CD14-positive monocyte (primary cell): ENCODE results near the gene MAST1. TPM values are rescaled to one million over a fixed set of nuclear protein-coding genes. Genes with fewer than 3 reads are reported as not detected.
A peak's percentile ranks its signal among the peaks of the same experiment; 100 is the strongest.

Source experiments
- DNase-seq, 3 donors: peaks; one replicate each; pipeline ENCODE4 v3.0.0-alpha.2; 2011 to 2022
- H2AFZ ChIP-seq: 2 replicates; pipeline ENCODE4 v1.6.0; 2012; ENCODE audit warnings: mild to moderate bottlenecking, low read depth, low read length, inconsistent platforms; ENCODE audit not compliant: insufficient read depth, poor library complexity, severe bottlenecking
- H3K27ac ChIP-seq, 2 donors: 1 replicate in 1 of 2; 2 replicates in 1 of 2; pipeline ENCODE4 v1.5.1; 2012 to 2013; ENCODE audit warnings: low read length in 2 of 2, control low read depth in 1 of 2, inconsistent platforms in 1 of 2, low read depth in 1 of 2, mild to moderate bottlenecking in 1 of 2
- H3K27me3 ChIP-seq, 2 donors: one replicate each; pipeline versions ENCODE4 v1.6.0 to v1.6.1; 2011 to 2013; ENCODE audit warnings: low read length in 2 of 2; ENCODE audit not compliant: control insufficient read depth in 2 of 2, insufficient read depth in 2 of 2
- H3K36me3 ChIP-seq, 2 donors: replicated peaks in 1 of 2; 1 replicate in 1 of 2; 2 replicates in 1 of 2; pipeline versions ENCODE4 v1.5.1 to v1.6.1; 2012 to 2013; ENCODE audit warnings: low read length in 2 of 2, control low read depth in 1 of 2, inconsistent platforms in 1 of 2, mild to moderate bottlenecking in 1 of 2; ENCODE audit not compliant: insufficient read depth in 2 of 2, control insufficient read depth in 1 of 2
- H3K4me1 ChIP-seq, 2 donors: 1 replicate in 1 of 2; 2 replicates in 1 of 2; pipeline versions ENCODE4 v1.5.1 to v1.6.1; 2012 to 2013; ENCODE audit warnings: low read length in 2 of 2, control low read depth in 1 of 2, inconsistent platforms in 1 of 2, mild to moderate bottlenecking in 1 of 2, moderate library complexity in 1 of 2; ENCODE audit not compliant: insufficient read depth in 2 of 2, control insufficient read depth in 1 of 2
- H3K4me2 ChIP-seq: replicated peaks from 2 replicates; pipeline ENCODE3; 2012; ENCODE audit warnings: low read length, moderate library complexity, mild to moderate bottlenecking; ENCODE audit not compliant: poor library complexity, severe bottlenecking; ENCODE audit errors: extremely low read depth
- H3K4me3 ChIP-seq, 3 experiments: fragments of 200-600 bp in 1 of 3; sonication (generic) in 1 of 3; replicated peaks in 1 of 3; 1 replicate in 2 of 3; 2 replicates in 1 of 3; pipeline ENCODE4 v1.5.1; 2011 to 2013; ENCODE audit warnings: low read length in 3 of 3, mild to moderate bottlenecking in 3 of 3, control low read depth in 2 of 3, low read depth in 2 of 3, inconsistent platforms in 1 of 3, moderate library complexity in 1 of 3
- H3K79me2 ChIP-seq: 2 replicates; pipeline ENCODE4 v1.6.0; 2012; ENCODE audit warnings: mild to moderate bottlenecking, control low read depth, inconsistent platforms, low read length, moderate library complexity; ENCODE audit not compliant: insufficient read depth
- H3K9ac ChIP-seq: 2 replicates; pipeline ENCODE4 v1.6.0; 2017; ENCODE audit warnings: low read length, mild to moderate bottlenecking; ENCODE audit not compliant: insufficient read depth, poor library complexity, severe bottlenecking
- H3K9me3 ChIP-seq, 2 donors: replicated peaks in 1 of 2; 1 replicate in 1 of 2; 2 replicates in 1 of 2; pipeline versions ENCODE4 v1.5.1 to v1.6.1; 2012 to 2013; ENCODE audit warnings: low read length in 2 of 2, control low read depth in 1 of 2; ENCODE audit not compliant: control insufficient read depth in 1 of 2, insufficient read depth in 1 of 2
- H4K20me1 ChIP-seq: 2 replicates; pipeline ENCODE4 v1.6.0; 2012; ENCODE audit warnings: mild to moderate bottlenecking, low read length, control low read depth, moderate library complexity; ENCODE audit not compliant: insufficient read depth
- H3K27ac Mint-ChIP-seq, 7 donors: one replicate each; pipeline ENCODE4 v1.8.0; 2020; ENCODE audit warnings: mild to moderate bottlenecking in 7 of 7, mixed read lengths in 7 of 7, moderate library complexity in 6 of 7, inconsistent platforms in 2 of 7
- H3K27me3 Mint-ChIP-seq, 3 donors: one replicate each; pipeline ENCODE4 v1.8.0; 2021 to 2022; ENCODE audit warnings: low read depth in 3 of 3, mild to moderate bottlenecking in 3 of 3, mixed read lengths in 3 of 3, moderate library complexity in 3 of 3, inconsistent platforms in 1 of 3
- H3K36me3 Mint-ChIP-seq, 2 donors: one replicate each; pipeline ENCODE4 v1.8.0; 2020; ENCODE audit warnings: mixed read lengths in 2 of 2, inconsistent platforms in 1 of 2, mild to moderate bottlenecking in 1 of 2
- H3K4me1 Mint-ChIP-seq: one replicate; pipeline ENCODE4 v1.8.0; 2020; ENCODE audit warnings: mild to moderate bottlenecking, mixed read lengths
- H3K4me3 Mint-ChIP-seq, 2 donors: one replicate each; pipeline ENCODE4 v1.8.0; 2020; ENCODE audit warnings: mild to moderate bottlenecking in 2 of 2, mixed read lengths in 2 of 2, moderate library complexity in 1 of 2
- H3K9me3 Mint-ChIP-seq, 7 donors: one replicate each; pipeline ENCODE4 v1.8.0; 2020 to 2022; ENCODE audit warnings: mixed read lengths in 7 of 7, mild to moderate bottlenecking in 6 of 7, moderate library complexity in 6 of 7, inconsistent platforms in 2 of 7
- CTCF ChIP-seq: fragments of 200-600 bp; IDR thresholded peaks from one replicate; pipeline ENCODE4 v1.8.0; 2022; ENCODE audit warnings: antibody characterized with exemption, mild to moderate bottlenecking
- WGBS: methylation state at CpG from one replicate; pipeline ENCODE4 v1.1.5; 2013; ENCODE audit warnings: missing lambda C conversion rate; ENCODE audit not compliant: insufficient coverage; 5-methylcytosine and 5-hydroxymethylcytosine counted together
- intact Hi-C, 2 donors: fragments of 100-400 bp; cut with micrococcal nuclease; formaldehyde crosslinking; loops; one replicate each; pipeline versions ENCODE4 v1.15.0 to v1.15.1; 2023
- polyA plus RNA-seq, 3 donors: library from polyadenylated mRNA; depleted of rRNA in 1 of 3; unstranded in 2 of 3; stranded (reverse) in 1 of 3; fragments of 300-500 nt in 2 of 3; fragments of >200 nt in 1 of 3; fragmentation: Illumina TruSeq in 2 of 3; gene quantifications; 1 replicate in 2 of 3; 2 replicates in 1 of 3; pipeline ENCODE4 v1.2.3, GENCODE V29; 2012 to 2021

The MAST1 gene
- polyA plus RNA-seq, 3 donors, result 0.28 to 3.6 (median 1.1) TPM

- Mint-ChIP-seq H3K9me3 (peaks cover 3 to 28% (median 21%) of the 10 kb centered on the region in 7 donors), H3K27me3 (peaks cover 62 to 81% (median 71%) of the 10 kb centered on the region in 3 donors), H3K36me3 (peaks cover 4 to 5% of the 10 kb centered on the region in 2 donors), H3K4me3 (peak overlapping the region; percentile 47 to 85), H3K4me1 (peaks cover 22% of the 10 kb centered on the region), H3K27ac (peak overlapping the region in 2 of 7 donors; percentile 25 to 43)
- H3K4me1 ChIP-seq, result peaks cover 15 to 28% of the 10 kb centered on the region in 2 donors
- no peaks in the 10 kb centered on the region for H3K36me3 ChIP-seq
- 4% methylated on average over 29 of the region's 29 CpGs for WGBS
- no peaks in the 10 kb centered on the region for H4K20me1 ChIP-seq
- peak overlapping the region in 2 of 3 experiments; percentile 9 to 66 for H3K4me3 ChIP-seq
- intact Hi-C loops, result loop anchor here in 1 of 2 donors (5.0 kb wide), 1 partner anchor 34 kb away; the partner anchor contains the start of gene RNASEH2A
- peak overlapping the region; percentile 59 for H2AFZ ChIP-seq
- peaks cover 49 to 68% of the 10 kb centered on the region in 2 donors for H3K27me3 ChIP-seq
- peak overlapping the region; percentile 69 for H3K4me2 ChIP-seq
- H3K27ac ChIP-seq, result no peak overlapping the region
- no peak for TF ChIP-seq CTCF
- no peak overlapping the region for H3K9ac ChIP-seq
- DNase-seq, result no peak
- H3K9me3 ChIP-seq, result peaks cover 6 to 43% of the 10 kb centered on the region in 2 donors
- no peaks in the 10 kb centered on the region for H3K79me2 ChIP-seq
Observed at GRCh38 chr19:12841094-12841493, 2.8 kb downstream of the MAST1 start.

- Mint-ChIP-seq H3K27ac (no peak overlapping the region), H3K9me3 (peaks cover 3 to 22% (median 16%) of the 10 kb centered on the region in 7 donors), H3K4me3 (peak overlapping the region in 1 of 2 donors; percentile 35), H3K4me1 (peaks cover 25% of the 10 kb centered on the region), H3K36me3 (peaks cover 2 to 5% of the 10 kb centered on the region in 2 donors), H3K27me3 (peaks cover 61 to 80% (median 67%) of the 10 kb centered on the region in 3 donors)
- intact Hi-C loops, result loop anchor here in 1 of 2 donors (5.0 kb wide), 1 partner anchor 35 kb away; the partner anchor contains the start of gene RNASEH2A
- Histone ChIP-seq H3K4me2 (no peak overlapping the region), H3K4me3 (no peak overlapping the region), H3K36me3 (no peaks in the 10 kb centered on the region), H2AFZ (no peak overlapping the region), H3K9me3 (peaks cover 6 to 31% of the 10 kb centered on the region in 2 donors), H3K4me1 (peaks cover 22 to 30% of the 10 kb centered on the region in 2 donors), H3K27ac (no peak overlapping the region), H3K79me2 (no peaks in the 10 kb centered on the region), H4K20me1 (no peaks in the 10 kb centered on the region), H3K9ac (no peak overlapping the region), H3K27me3 (peaks cover 37 to 65% of the 10 kb centered on the region in 2 donors)
- WGBS, result 96% methylated on average over 18 of the region's 18 CpGs
- TF ChIP-seq CTCF, result no peak
- DNase-seq, result no peak
Observed at GRCh38 chr19:12842511-12842910, 4.2 kb downstream of the MAST1 start.
